GDM1 (cell line): ENCODE measurements around the gene SHC1.

Source experiments
- DNase-seq: peaks from one replicate; lab custom pipeline; 2025; lab: John Stamatoyannopoulos, UW

Gene SHC1

DNA sequence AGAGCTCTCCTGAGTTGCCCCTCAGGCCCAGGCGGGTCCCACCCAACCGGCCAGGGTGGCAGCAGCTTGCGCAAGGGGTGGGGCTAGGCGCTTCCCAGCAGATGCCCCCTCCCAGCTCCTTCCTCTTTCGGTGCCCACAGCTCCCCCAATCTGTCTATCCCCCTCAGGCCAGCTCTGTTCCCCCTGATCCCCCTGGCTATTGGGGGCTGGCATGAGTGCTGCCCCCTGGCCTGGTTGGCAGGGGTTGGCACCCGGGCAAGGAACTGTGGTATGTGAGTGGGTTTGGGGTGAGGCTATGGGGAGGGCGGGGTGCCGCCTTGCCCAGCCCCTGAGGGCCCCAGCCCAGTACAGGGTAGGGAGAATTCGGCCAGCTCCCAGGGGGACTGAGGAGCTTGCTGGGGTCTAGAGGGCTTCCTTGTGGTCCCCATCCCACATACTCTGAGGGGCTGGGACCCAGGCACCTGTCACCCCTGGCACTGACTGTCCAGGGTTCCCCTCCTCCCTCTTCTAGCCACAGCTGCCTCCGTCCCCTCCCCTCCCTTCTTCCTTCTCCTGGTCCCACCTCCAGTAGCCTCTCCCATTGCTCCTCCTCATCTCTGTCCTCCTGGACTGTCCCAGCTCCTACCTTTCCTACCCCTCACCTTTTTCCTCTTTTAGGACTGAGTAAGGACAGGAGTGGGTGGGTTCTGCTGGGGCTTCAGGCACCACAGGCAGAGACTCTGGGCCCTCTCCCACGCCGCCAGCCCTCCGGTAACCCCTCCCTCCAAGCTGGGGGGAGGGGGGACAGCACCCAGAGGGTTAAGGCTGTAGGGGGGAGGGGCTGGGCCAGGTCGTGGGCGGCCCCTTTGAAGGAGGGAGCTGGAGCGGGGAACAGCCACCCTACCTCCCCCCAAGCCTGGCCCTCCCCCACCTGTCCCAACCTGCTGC is 37.7 kb upstream of the SHC1 start:
- no peak for DNase-seq

GRCh38 chr1:155007251-155007828 is 36.8 kb upstream of the SHC1 start:
- no peak for DNase-seq

- peak; percentile 53 for DNase-seq
Measured at GRCh38 chr1:155006601-155007101, 36.1 kb upstream of the SHC1 start.

DNA sequence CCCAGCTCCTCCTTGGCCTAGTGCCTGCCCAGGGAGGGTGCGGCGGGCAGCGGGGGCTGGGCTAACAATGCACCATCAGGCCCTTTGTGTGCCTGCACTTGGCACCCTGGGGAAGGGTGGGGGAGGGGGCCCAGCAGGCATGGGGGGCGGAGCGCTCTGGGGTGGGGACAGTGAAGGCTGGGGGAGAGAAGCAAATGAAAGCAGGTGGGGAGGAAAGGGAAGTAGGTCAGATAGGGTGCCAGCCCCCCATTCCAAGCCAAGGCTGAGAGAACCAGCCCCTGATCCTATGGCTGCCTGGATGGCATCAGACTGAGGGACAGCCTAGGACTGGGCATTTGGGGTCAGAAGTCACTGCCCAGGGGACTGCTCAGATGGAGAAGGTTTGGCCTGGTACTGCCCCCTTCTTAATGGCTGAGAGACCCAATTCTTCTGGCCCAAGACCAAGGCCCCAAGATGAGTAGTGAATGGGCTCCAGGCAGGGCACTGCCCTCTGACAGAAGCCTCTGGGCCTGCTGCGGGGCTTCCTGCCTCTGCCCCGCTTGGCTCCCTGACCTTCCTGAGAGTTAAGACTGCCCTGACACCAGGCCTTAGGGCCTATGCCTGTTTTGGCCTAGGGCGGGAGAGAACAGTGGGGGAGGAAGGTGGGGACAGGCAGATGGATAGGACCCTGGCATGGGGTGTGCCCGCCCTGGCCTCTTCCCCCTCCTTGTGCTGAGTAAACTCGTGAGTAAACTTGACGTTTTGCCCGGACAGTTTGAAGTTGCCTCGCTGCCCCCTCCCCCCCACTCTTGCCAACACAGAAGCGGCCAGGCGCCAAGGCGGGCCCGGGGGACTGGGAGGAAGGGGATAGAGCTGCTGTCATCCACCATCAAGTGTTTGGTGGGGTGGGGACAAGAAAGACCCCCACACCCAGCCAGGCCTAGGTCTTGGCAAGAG is 34.8 kb upstream of the SHC1 start:
- DNase-seq, result no peak

DNA sequence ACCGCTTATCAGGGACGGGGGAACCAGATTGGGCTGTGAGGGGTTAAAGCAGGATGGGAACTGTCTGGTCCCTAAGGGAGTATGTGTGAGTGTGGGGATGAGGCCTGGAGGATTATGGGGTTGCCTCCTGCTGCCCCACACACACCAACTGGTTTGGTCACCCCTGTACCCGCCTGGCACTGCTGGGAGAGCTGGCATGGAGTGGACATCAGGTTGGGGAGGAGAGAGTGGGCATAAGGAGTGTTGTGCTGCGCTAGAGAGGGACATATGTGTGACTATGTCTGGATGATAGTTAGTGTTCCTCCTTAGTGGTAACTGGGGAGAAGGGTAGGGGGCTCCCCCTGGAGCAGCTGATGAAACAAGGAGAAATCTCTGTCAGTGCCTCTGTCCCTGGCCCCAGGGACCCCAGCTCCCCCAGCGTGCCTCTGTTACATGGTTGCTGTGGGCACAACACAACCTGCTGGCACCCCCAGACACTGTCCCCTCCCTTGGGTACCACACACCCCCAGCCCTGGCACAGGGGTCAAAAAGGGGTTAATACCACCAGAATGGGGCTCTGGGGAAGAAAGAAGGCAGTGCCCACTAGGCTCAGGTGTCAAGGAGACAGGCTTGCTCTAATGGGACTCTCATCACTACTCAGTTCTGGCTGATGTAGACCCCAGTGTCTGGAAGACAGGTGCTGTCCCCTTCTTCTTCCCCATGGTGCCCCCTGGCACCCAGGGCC is 34.0 kb upstream of the SHC1 start:
- no peak for DNase-seq

DNA sequence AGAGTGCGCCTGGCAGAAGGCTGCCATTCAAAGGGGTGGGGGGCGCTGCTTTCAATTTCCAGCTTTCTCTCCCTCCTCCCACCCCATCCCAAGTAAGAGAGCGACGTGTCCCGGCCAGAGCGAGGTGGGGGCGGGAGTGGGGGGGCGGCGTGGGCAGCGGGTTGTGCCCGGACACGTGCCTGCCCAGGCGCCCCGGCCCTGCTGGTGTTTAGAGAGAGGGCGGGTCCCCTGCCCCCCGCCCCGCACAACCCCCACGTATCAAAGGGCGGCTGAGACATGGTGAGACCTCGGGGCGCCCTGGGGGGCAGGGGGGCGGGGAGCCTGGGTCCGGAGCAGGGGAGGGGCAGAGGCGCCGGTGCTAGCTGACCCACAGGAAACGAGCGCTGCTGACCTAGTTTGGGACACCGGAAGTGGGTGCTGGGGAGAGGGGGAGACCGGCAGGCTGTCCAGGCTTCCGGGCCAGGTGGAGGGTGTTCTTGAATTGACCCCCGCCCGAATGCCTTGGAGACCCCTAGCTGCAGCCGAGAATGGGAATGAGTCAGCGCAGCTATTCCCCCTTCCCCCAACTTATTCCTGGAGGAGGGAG is 33.3 kb upstream of the SHC1 start:
- no peak for DNase-seq

DNA sequence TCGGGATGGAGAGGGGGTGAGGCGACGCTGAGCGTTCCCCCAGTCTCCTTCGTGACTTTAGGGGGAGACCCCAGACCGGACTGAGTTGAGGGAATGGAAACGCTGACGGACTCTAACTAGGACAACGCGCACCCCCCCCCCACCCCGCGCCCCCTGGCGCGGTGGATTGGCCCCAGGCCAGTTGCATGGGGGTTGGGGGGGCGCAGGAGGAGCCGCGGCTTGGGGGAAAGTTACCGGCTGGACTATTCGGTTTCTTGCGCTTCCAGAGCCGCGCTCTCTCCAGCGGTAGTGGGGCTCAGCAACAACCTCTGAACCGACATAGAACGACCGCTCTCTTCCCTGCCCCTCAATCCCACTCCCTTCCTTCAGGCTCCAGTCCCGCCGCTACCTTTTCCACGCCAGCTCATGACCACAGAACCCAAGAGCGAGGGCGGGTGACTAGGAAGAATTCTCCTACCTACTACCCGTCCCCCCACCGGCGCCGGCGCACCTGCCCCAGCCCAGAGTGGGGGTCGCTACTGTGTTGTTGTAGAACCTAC is 32.7 kb upstream of the SHC1 start:
- DNase-seq, result no peak

DNA sequence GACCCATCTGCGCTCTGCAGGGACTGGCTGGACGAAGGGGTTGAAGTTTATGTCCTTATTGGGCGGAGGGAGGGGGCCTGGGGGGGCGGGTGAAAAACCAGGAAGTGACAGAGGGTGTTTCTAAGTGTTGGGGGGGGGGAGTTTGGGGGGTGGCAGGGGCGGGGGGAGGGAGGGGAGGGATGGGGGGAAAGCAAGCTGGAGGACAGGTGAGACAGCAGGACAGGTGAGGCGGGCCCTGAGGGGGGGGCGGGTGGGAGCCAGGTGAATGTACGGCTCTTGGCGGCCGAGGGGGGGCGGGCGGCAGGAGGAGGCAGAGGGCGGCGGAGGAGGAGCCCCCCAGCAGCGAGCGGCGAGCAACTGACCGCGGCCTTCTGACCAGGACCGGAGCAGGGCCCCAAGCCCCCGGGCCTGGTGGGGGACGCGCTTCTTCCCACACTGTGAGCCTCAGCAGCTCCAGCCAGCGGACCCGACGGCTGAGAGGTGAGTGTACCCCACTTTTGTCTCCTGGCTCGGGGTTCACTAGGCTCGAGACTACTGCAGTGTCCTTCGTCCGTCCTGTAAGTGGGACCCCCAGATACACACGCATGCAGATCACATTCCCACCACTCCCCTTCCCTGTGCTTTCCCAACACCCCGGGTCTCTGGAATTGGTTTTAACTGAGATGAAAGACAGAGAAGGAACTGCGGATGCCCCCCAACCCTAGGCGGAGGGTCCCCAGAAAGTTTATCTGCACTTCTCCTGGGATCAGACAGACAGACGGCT is 32.1 kb upstream of the SHC1 start, which contains the start of gene ZBTB7B:
Gene ZBTB7B, plus strand, starts transcription at position 339 of the 763 bp plus-strand sequence. CDS start 11,859 bp downstream, outside the sequence.
- no peak for DNase-seq

GRCh38 chr1:155001675-155002463 is 31.3 kb upstream of the SHC1 start:
- DNase-seq, result peak; percentile 97

GRCh38 chr1:155001425-155001674 is 30.8 kb upstream of the SHC1 start:
- DNase-seq, result no peak

DNA sequence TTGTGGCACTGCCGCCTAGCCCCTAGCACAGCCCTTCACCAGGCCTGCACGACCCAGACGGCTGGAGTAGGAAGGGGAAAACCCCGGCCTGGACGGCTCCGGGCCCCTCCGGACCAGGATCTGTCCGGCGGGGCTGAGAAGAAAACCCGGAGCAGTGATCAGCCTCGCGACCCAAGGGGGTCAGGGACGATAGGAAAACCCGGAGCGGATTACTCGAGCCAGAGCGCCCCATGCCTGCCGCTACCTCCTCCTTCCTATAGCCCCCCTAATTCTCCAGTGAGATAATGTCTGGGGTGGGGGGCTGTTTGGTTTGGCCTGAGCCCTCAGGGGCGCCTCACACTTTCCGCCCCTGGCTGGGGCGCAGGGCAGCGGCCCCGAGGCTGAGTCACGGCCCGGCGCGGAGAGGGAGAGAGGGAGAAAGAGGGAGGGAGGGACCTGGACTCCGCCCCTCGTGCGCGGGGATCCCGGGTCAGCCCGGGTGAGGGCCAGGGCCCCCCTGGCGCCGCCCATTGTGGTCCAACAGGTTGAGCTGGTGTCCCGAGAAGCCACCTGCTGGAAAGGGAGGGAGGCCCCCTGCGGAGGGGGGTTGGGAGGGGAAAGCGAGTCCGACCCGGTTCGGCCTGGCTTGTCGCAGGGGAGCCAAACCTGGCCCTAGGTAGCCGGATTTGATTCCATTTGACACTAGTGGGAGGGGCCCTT is 30.3 kb upstream of the SHC1 start:
- DNase-seq, result peak; percentile 85

DNA sequence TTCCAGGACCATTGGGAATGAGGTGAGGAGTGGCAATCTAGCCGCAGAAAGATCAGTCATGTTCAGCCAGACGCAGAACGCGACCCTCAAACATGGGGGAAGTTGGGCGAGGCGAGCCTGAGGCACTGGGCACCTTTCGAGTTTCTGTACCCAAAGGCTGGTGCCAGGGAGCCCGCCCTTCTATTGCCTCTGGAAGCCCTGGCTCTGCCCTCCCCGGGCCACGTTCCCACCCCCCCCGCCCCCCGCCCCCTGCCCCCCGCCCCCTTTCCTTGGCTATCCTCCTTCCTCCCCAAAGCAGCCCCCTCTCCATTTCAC is 29.8 kb upstream of the SHC1 start:
- no peak for DNase-seq

GRCh38 chr1:154999571-155000410 is 29.2 kb upstream of the SHC1 start:
- peak; percentile 50 for DNase-seq

DNA sequence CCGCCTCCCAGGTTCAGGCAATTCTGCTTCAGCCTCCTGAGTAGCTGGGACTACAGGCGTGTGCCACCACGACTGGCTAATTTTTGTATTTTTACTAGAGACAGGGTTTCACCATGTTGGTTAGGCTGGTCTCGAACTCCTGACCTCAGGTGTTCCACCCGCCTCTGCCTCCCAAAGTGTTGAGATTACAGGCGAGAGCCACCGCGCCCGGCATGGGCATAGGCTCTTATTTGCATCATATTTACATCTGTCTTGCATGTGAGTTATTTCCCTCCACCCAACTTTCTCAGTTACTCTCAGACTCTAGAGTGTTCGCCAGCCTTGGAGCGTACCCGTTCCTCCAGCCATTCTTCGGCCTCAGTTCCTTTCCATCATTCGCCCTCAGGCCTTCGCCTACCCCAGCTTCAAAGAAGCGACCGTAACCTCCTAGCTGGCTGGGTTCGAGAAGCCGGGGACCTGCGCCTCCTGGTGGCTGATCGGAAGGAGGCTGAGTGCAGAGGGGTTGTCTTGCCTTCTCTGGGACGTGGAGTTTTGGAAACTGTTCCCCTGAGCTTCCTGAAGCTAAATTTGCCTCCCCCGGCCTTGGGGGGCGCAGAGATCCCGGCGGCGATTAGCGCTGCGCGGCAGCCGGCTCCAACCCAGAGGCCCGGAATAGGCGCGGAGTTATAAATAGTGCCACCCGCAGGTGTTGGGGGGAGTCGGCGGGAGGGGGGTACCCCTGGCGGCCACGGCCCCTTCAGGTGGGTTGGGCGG is 28.4 kb upstream of the SHC1 start:
- DNase-seq, result peak; percentile 77

DNA sequence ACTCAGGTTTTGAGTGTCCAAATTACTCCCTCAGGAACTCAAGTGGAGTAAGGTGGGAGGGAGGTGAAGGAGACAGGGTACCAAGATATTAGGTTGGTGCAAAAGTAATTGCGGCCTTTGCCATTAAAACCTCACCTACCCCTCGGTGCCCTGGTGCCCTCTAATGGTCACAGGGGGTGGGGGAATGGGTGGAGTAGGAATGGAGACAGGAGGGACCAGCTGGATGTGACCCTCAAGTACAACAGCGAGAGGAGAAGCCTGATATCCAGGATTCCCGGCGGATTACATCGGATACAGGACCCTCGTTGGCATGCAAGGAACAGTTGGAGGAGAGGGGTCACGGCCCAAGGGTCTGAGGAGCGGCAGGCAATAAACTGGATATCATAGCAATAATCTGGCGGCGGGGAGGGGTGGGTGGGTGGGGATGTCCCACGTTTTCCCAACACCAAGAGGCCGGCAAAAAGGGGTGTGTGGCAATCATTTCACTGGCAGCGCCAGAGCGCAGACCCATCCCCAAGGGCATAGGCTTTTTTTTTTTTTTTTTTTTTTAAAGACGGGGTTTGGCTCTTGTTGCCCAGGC is 27.7 kb upstream of the SHC1 start:
- DNase-seq, result no peak

DNA sequence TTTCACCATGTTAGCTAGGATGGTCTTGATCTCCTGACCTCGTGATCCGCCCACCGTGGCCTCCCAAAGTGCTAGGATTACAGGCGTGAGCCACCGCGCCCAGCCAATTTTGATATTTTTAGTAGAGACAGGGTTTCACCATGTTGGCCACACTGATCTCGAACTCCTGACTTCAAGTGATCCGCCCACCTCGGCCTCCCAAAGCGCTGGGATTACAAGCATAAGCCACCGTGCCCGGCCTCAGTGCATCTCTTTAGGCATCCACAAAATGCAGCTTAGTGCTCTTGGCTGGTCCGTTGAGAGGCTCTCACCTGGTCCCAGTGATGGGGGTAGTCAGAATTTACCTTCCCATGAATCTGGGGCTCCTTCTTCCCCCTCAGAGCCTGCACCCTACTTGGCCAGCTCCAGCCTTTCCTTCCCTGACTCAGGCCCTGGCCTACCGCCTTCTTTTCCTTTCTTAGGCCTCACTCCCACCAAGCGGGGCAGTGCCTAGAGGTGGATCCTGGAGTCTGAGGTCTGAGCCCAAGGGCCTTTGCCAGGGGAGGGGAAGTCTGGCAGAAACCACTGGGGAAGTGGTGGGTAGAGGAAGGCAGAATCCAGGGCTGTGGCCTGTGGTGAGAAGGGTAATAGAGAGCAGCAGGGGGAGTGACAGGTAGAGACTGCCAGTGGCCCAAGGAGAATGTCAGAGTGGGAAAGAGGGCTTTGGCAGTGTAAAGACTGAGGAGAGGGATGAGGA is 26.6 kb upstream of the SHC1 start:
- peak; percentile 86 for DNase-seq
